Stimulated activated CD8-positive, alpha-beta memory T cell treated with anti-CD3 and anti-CD28 coated beads, Interleukin-15, amount 100 ng/mL, for 4 hours (primary cell): Measurements from ENCODE around the gene BCL2.
"Not testable (repeated sequence)": the region's sequence is repeated elsewhere in the genome, so short reads cannot be mapped to it uniquely, and the experiment has no call there.

Experiments
- DNase-seq, 2 donors: peaks; one replicate each; pipeline ENCODE4 v3.0.0-alpha.2; 2020; ENCODE audit warnings: low read depth in 2 of 2

Gene BCL2

DNA sequence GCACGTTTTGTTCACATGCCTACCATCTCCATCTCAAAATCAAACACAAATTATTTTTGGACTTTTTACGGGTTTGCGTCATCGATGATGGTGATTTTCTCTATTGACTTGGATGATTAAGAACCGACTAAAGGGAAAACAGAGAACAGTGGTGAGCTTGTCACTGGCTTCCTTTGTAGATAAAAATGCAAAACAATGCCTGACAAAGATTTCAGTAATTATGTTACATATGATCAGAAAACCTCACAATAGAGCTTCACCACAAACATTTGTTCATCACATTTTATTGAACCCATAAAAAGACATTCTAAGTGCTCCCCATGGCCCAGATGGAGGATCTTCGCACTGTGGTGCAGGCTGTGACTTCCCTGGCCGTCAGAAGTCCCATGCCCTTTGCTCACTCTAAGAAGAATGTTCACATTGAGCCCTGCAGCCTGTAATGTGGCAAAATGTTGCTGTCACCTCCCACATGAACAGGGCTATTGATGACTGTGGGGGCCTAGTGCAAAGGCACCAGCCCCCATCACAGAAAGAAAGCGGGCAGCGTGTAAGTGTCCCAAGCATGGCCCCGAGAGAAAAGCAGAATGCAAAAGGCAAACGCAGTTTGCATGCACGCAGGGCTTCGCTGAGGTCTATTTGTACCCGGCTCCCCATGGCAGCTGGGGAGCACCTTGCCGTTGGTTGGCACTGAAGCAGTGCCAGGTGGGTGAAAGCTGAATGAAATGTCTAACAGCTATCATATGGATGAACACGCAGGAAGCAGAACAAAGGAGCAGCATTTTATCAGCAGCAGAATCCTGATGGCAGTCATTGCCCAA, 60.6 kb downstream of the BCL2 start:
- DNase-seq = no peak

- DNase-seq = no peak
Observed at GRCh38 chr18:63257453-63257852, 62.1 kb downstream of the BCL2 start.

GRCh38 chr18:63255435-63255834, 64.1 kb downstream of the BCL2 start:
- DNase-seq = no peak

DNA sequence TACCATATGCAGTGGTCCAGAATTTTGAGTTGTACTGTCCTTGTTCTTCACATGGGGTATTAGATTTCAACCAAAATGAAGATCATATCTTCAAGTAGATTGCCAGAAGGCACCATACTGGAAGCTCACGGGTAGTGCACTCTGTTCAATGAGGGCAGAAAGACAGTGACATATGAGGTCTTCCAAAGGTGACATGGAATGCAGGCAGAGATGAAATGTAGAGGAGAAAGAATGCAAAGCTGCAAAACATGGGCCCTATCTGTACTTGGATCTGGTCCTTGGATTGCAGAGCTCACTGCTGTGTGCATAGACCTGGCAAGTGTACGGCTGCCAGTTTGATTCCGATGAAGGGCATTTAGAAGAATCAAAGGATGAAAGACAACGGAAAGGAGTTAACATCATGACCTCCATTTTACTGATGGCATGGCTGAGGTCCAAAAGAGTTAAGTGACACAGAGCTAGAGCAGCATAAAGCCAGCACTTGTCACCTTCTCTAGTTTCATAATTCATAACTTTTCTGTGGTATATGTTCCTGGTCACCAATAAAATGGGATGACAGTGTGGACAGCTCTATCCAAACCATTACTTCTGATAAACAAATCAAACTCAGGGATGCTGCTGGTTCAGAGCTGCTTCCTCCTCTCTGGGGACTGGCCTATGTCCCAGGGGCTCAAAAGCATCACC, 64.7 kb downstream of the BCL2 start:
- DNase-seq = no peak

GRCh38 chr18:63253428-63254372, 65.9 kb downstream of the BCL2 start:
- no peak for DNase-seq

- no peak for DNase-seq
Observed at GRCh38 chr18:63253014-63253413, 66.6 kb downstream of the BCL2 start.

DNA sequence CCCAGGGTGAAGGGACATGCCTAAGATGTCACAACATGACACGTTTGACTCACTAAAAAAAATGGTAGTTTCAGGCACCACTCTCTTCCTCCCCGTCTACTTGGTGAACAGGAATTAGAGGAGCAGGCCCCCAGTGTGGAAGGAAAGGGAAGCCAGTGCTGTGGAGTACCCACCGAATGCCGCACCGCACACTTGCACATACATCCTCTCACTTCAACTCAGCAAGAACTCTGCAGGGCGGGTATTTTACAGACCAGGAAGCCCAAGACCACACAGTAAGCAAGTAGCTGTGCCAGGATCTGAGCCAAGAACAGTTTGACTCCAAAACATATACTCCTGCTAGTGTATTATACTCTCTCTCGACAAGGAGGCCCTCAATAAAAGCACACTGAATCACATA, 69.8 kb downstream of the BCL2 start:
- DNase-seq = no peak

GRCh38 chr18:63247926-63248325, 71.6 kb downstream of the BCL2 start:
- no peak for DNase-seq

GRCh38 chr18:63247506-63247905, 72.1 kb downstream of the BCL2 start:
- no peak for DNase-seq

DNA sequence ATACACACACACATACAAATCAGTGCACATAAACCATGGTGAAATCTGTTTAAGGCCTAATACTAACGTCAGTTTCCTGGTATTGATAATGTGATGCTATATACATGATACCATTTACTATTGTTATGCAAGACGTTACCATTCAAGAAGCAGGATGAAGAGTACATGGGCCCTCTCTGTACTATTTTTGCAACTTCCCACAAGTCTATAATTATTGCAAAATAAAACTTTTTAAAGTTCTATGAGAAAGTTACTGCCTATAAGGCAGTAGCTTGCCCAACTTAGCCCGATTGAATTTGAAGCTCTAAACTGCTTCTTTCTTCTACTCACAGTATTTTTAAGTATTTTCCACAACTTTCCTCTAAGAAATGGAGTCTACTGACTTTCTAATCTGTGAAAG, 74.0 kb downstream of the BCL2 start:
- no peak for DNase-seq

DNA sequence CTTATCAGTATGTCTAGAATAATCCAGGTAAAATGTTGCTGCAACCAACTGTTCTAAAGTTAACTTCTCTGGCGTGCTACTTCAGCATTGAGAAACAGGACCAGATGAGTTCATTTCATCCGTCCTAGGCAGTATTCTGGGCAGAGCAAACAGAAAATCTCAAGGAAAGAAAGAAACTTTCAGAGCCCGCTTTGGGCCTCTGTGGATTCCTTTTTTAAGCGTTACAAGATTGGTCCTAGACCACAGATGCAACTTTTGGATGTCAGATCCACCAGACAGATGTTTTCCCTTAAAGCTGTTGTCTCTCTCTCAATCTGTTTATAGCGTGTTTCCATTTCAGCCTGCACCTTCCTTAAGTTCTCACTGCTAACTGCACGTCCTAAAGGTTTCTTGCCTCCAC, 75.0 kb downstream of the BCL2 start:
- no peak for DNase-seq

GRCh38 chr18:63241760-63242159, 77.8 kb downstream of the BCL2 start:
- DNase-seq = no peak

- no peak for DNase-seq
Observed at GRCh38 chr18:63241317-63241712, 78.3 kb downstream of the BCL2 start.

GRCh38 chr18:63240531-63241316, 78.8 kb downstream of the BCL2 start:
- no peak for DNase-seq

DNA sequence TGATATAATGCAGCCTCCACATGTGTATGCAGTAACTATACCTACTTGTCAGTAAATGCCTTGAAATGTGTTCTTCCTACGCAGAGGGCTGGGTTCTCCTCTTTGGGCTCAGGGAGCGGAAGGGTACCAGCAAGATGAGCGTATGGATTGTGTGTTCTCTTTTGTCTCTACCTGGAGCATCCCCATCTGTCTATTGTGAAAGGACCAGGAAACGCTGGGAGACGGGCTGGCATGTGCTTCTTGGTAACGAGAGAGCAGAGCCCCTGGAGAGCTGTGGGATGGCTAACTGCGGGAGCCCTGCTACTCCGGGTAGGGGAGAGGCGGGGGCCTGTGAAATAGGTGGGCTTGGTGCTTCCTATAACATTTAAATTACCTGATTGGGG, 80.9 kb downstream of the BCL2 start:
- no peak for DNase-seq

- DNase-seq = no peak
Observed at GRCh38 chr18:63237881-63238692, 81.5 kb downstream of the BCL2 start.

GRCh38 chr18:63236921-63237846, 82.4 kb downstream of the BCL2 start:
- DNase-seq = no peak

DNA sequence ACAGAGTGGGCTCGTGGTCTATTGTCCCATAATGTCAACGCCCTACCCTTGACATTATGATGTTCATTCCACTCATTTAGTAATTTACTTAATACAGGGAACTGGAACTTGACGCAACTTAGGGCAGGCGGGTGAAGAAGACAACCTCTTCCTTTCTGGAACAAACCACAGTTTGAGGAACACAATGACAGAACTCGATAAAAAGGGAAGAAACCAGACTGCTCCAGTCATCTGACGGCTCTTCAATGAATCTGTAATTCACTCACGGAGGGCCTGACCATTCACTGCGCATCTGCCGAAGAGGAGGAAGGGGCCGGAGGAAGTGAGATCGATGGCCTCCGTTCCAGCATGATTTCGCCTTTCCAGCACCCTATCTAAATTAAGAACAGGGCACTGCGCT, 83.2 kb downstream of the BCL2 start:
- no peak for DNase-seq

DNA sequence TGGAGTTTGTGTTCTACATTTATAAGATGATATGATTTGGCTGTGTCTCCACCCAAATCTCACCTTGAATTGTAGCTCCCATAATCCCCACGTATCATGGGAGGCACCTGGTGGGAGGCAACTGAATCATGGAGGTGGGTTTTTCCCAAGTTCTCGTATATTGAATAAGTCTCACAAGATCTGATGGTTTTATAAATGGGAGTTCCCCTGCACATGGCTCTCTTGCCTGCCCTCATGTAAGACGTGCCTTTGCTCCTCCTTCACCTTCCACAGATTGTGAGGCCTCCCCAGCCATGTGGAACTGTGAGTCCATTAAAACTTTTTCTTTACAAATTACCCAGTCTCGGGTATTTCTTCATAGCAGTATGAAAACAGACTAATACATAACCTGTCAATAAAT, 83.6 kb downstream of the BCL2 start:
- not testable (repeated sequence) for DNase-seq

- DNase-seq = no peak
Observed at GRCh38 chr18:63234841-63235240, 84.7 kb downstream of the BCL2 start.
